Activated effector memory CD4-positive, alpha-beta T cell treated with Interleukin-2 at 50 U/mL for 16 hours (primary cell): ENCODE results near the gene POLDIP2.

Source experiments
- DNase-seq: peaks from one replicate; pipeline ENCODE4 v3.0.0-alpha.2; 2020

The POLDIP2 gene

DNA sequence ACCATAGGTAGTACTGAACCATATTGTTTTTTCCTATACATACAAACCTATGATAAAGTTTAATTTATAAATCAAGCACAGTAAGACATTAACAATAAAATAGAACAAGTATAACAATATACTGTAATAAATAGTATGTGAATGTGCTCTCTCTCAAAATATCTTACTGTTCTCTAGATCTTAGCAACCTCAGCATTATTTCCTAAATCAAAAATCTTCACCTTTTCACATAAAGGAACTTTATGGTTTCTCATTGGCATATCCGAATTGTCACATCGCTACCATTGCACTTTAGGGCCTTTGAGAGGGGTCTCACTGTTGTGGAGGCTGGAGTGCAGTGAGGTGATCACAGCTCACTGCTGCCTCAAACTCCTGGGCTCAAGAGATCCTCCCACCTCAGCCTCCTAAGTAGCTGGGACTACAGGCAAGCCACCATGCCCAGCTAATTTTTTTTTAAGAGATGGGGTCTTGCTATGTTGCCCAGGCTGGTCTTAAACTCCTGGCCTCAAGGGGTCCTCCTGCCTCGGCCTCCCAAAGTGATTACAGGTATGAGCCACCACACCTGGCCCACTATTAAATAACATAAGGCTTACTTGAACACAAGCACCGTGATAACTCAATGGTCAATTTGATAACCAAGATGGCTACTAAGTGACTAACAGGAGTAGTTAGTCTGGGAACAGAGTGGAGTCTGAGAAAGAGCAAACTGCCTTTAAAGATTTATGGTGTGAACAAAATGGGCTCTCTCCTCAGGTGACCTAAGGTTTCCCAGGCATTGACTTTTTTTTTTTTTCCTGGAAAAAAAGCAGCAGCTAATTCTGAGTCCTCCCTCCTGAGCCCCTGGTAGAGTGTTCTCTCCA is 41.3 kb downstream of the POLDIP2 start:
- DNase-seq: no peak

DNA sequence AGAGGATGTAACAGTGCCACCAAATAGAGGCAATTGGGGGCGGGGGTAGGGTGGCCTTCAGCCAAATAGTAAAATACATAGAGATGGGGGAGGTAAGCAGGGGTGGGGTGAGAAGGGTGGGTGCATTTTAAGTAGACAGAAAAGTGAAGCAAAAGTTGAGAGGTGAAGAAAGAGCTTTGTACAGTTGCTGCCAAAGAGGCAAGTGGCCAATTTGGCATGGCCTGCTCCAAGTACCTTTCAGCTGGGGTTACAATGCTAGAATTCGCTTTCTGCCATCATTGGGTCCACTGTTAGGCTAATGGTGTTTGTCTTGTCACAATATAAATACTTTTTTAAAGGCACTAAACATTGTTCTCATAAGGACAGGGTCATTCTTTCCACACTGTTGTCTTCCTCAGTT is 43.5 kb downstream of the POLDIP2 start:
- no peak for DNase-seq

DNA sequence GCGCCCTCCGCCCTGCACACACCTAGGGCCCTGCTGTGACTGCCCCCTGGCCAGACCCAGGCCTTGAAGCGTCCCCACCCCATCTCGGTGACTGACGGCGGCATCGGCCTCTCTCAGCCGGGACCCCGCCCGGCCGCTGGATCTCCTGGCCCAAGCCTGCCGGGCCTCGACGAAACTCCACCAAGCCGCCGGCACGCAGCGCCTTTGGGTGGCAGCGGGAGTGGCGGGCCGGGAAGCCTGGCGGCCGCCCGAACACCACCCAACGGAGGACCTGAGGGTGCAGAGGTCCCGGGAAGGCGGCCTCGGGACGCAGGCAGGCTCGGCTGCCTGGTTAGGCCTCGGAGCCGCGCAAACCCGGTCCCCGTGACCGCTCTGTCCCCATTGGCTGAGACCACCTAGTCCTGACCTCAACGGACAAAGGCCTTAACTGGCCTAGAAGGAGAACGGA is 50.3 kb downstream of the POLDIP2 start:
- no peak for DNase-seq

DNA sequence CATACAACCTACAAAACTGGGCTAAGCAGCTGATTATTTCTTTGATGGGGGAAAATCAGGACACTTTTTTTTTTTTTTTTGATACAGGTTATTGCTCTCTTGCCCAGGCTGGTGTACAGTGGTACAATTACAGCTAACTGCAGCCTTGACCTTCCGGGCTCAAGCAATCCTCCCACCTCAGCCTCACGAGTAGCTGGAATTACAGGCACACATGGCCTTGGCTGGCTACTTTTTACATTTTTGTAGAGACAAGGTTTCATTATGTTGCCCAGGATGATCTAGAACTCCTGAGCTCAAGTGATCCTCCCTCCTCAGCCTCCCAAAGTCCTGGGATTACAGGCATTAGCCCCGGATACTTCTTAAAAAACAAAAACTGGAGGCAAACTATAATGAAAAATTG is 58.9 kb downstream of the POLDIP2 start:
- DNase-seq: no peak
